ENCODE results near the gene PSG2.
"Not testable (repeated sequence)": the region's sequence is repeated elsewhere in the genome, so short reads cannot be mapped to it uniquely, and the experiment has no call there.

The PSG2 gene

DNA sequence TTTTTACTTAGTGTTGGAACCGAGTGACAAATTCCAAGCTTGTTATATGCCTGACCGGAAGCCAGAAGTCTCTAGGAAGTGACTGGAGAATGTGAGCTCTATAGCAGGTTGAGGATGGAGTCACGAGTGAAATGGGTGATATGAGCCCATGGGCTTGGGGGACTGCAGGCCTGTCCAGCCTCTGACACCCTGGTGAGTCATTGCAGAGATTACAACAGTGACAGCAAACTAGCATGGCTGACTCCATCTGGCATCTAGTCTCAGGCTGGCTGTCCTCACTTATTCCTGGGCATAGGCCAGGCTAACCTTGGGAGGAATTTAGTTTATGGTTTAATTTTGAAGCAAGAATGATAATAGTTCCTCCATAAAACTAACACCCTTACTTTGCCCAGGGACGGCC, 4.6 kb downstream of the PSG2 start:
- DNase-seq: peak; percentile 52

DNA sequence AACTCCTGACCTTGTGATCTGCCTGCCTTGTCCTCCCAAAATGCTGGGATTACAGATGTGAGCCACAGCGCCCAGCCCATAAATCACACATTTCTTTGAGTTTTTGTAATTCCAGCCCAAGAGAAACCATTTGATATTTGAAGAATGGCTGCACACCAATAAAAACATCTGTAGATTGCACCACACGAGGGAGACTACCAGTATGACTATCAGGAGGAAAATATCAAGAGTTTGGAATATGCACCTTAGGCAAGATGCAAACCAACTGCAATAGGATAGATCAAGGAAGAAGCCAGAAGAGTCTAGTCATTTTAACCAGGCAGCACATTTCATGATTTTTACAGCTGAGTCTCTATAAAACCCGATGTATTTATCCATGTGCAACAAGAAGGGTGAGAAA, 20.1 kb downstream of the PSG2 start:
- not testable (repeated sequence) for DNase-seq

- DNase-seq: not testable (repeated sequence)
These were observed 21.2 kb downstream of the PSG2 start for GRCh38 chr19:43061326-43061725.

DNA sequence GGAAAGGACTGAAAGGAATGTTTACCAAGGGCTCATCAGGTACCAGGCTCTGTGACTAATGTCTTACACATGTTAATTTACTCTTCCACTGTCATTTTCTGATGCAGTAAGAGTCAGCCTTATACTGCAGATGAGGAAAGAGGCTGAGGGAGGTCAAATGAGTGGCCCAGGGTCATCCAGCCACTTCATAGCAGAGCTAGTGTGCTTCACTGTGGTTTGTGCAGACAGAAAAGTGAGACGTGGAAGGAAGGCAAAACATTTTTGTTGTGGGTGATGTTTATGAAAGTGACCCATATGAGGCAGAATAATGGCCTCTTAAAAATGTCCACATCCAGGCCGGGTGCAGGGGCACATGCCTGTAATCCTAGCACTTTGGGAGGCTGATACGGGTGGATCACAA, 22.2 kb downstream of the PSG2 start:
- DNase-seq: not testable (repeated sequence)

- not testable (repeated sequence) for DNase-seq
These were observed 23.0 kb downstream of the PSG2 start for GRCh38 chr19:43059482-43059881.

DNA sequence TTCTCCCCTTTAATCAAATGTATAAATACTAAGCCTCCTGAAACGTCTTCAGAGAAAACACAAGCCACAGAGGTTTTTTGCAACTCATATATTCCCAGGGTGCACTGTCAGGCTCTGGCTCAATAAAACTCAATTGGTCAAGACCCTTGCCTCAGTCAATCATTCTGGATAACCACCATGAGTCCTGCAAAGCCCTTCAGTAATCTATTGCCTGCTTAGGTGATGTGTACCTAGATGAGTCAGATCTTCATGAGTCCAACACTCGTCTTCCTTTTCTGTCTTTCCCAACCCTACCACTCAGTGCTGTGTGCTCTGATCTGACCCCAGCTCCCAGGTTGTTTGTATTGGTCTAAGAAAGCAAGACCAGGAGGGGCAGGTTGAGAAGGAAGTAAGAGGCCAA, 24.1 kb downstream of the PSG2 start:
- DNase-seq: not testable (repeated sequence)

- DNase-seq: not testable (repeated sequence)
These were observed 34.5 kb downstream of the PSG2 start for GRCh38 chr19:43047966-43048365.

DNA sequence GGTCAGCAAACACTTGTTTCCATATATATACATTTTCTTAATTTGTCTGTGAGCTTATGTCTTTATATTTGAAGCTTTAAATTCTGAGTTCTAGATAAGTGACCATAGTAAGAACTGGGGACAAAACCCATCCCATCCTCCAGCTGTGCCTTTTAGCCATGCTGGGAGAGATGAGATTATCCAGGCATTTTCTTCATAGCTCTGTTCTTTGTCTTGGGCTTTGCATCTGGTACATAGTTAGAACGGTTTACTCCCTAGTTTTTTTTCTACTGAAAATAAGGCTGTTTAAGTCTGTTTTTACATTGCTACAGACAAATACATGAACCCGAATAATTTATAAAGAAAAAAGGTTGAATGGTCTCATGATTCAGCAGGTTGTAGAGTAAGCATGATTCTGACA, 35.9 kb downstream of the PSG2 start:
- DNase-seq: not testable (repeated sequence)

GRCh38 chr19:43043492-43044180, 38.9 kb downstream of the PSG2 start:
- DNase-seq: not testable (repeated sequence)

GRCh38 chr19:43031645-43032044, 50.9 kb downstream of the PSG2 start:
- DNase-seq: peak; percentile 29

DNA sequence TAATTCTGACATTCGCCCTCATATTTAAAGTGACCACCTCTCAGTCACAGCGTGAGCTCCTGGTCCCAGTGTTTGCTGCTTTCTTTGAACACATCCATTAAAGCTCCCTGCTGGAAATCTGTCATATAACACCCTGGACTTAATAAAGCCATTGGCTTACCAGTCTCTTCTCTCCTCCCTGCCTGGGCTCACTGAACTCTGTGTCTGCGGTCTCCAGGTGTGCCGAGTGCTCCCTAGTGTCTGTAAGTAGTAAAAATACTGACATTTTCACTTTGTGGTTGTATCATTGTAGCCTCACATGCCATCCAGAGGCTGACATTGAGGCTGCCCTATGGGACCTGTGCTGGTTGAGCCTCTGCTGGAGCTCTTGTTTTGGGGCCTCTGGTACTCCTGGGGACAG, 53.6 kb downstream of the PSG2 start:
- DNase-seq: no peak

DNA sequence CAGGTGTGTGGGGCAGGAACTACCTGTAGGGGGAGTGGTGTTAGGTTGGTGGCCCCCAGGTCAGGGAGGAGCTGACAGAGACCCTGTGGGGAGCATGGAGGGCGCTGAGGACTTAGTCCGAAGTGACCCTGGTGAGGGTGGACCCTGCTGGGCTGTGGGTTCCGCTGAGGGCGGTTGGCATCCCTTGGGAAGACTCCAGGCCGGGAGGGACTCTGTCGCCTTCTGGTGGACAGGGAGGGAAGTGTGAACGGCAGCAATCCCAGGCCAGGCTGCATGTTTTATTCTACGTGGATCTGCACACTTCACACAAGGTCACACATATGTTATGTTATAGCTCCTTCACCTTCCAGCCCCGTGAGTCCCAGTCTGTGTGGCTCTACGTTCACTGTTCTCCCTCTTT, 54.5 kb downstream of the PSG2 start:
- not testable (repeated sequence) for DNase-seq

DNA sequence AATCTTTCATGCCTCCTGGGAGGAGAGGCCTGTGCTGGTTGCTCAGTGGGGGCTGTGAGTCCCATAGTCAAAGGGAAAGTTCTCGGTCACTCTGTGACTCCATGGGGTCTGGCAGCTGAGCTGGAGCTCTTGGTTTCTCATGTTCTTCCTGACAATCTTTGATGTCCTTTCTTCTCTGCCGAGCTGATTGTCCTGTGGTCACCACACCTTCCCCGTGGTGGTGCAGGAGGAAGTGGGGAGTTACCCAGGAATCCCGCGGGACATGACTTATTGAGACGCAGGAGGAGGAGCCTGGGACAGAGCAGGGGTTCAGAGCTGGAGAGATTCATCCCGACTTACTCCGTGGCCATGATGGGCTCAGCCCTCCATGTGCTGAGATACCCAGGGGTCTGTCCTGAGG, 55.4 kb downstream of the PSG2 start:
- not testable (repeated sequence) for DNase-seq

DNA sequence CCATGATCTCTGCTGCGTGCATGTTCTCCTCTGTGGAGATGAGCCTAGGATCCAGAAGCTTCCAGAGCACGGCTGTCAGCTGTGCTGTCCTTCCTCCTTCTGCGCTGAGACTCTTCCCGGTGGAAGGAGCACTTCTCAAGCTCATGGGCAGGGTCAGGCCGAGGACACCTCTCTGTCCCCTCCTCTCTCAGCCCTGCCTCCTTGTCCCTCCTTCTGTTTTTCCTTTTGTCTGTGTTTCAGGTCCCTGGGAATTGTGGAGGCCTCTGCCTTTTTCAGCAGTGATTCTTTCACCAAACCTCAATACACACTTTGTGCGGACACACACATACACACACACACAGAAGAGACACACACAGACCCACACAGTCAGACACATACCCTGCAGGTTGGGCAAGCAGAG, 56.1 kb downstream of the PSG2 start, which contains the start of gene PSG11:
Gene PSG11 (minus strand): TSS at position 101 of the 400 bp plus-strand sequence. CDS start 97 bp downstream, at position 4.
- not testable (repeated sequence) for DNase-seq

DNA sequence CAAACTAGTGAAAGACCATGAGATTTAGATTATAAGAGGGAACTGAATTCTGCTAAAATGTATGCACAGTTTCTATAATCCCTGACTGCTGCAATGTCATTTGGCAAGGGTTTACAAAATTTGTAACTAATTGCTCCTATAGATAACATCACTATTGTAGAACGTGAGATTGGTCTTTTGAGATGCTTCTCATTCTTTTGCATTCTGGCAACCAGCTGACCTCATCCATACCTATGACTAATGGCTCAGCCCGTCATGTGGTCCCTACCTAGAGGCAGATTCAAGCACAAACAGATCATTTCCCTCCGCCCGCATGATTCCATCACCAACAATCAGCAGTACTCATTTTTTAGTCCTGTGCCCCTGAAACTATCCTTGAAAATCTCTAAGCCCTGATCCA, 60.4 kb downstream of the PSG2 start:
- peak; percentile 86 for DNase-seq

DNA sequence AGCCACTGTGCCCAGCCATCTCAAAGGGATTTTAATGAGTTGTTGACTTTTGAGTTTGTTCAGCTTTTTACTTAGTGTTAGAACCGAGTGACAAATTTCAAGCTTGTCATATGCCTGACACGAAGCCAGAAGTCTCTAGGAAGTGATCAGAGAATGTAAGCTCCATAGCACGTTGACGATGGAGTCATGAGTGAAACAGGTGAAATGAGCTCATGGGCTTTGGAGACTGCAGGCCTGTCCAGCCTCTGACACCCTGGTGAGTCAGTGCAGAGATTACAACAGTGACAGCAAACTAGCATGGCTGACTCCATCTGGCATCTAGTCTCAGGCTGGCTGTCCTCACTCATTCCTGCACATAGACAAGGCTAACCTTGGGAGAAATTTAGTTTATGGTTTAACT, 60.9 kb downstream of the PSG2 start:
- peak; percentile 72 for DNase-seq

GRCh38 chr19:43019588-43019987, 62.9 kb downstream of the PSG2 start:
- peak; percentile 2 for DNase-seq
